Stimulated activated CD4-positive, alpha-beta T cell treated with anti-CD3 and anti-CD28 coated beads, Interleukin-12 subunit alpha, Interleukin-12 subunit beta, amount 100 ng/mL, for 24 hours (primary cell): ENCODE results near the gene ITPR3.

Source experiments
- DNase-seq, 2 experiments: peaks; one replicate each; pipeline ENCODE4 v3.0.0-alpha.2; 2020; ENCODE audit warnings: low read depth in 2 of 2

ITPR3 gene

DNA sequence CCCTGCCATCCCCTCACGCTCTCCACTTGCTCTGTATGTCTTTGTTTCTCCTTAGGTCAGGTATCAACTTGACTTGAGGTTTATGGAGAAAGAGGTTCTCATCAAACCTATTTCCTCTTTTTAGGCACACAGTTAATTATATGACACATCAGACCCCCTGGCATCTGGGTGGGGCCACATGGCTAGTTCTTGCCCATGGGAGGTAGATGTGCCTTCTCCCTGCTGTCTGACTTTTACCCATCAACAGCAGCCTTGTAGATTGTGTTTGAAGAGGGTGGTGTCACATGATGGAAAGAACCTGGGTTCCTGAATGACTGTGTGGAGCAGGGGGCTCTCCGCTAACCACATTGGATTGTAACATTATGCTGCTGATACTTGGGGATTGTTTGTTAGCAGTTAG, 97.6 kb downstream of the ITPR3 start:
- no peak for DNase-seq

DNA sequence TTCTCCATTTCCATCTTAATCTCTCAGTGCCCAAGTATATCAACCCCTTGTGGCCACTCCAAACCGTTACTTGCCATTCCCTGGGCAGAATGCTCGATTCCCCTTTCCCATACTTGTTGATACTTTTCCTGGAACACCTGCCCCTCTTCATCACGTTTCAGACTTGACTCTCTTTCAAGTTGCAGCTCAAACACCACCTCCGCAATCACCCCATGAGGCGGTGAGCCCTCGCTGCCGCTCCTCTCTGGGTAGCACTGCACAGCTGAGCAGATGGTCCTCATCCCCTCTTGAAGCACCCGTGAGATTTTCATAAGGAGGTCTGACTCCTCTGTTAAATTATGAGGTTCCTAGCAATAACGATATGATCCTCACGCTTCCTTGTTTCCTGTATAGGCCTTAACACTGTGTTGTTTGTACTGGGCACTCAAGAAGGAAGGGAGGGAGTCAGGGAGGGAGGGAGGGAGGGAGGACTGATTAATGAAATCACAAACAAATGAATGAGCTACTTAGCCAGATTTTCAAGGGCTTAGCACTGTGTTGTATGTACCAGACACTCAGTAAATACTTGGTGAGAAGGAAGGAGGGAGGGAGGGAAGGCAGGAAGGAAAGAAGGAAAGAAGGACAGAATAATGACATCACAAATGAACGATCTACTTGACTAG, 98.3 kb downstream of the ITPR3 start:
- DNase-seq, result no peak

DNA sequence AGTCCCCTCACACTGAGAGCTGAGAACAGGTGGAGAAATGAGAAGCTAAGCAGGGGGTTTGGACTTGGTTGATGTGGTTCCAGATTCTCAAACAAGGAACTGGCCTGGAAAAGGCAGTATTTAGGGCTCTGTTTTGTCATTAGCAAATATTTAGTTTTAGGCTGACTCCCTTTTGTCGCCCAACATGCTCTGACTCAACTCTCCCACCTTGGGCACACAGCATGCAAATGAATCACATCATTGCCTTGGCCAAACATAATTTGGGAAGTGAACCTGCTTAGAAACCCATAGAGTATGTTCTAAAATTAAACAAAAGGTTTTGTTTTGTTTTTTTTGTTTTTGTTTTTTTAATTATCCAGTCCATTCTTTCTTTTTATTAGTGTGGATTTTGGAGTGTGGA, 99.9 kb downstream of the ITPR3 start:
- DNase-seq, result no peak

DNA sequence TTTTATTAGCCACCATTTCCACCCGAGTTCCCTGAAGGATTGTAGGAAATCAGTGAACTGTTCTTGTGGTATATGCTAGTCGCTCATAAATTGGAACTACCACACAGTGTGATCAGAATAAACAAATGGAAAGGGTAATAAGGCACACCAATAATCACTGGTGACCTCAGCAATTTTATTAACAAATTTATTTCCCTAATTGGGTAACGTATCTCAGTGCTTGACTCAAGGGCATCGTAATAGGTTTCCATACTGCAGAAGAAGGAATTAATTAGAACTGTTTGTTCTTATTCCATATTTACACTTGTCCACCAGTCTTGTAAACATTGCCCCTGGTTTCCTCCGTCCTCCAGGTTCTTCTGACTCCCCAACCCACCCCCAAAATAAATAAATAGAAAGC, 100.4 kb downstream of the ITPR3 start:
- DNase-seq, result no peak

DNA sequence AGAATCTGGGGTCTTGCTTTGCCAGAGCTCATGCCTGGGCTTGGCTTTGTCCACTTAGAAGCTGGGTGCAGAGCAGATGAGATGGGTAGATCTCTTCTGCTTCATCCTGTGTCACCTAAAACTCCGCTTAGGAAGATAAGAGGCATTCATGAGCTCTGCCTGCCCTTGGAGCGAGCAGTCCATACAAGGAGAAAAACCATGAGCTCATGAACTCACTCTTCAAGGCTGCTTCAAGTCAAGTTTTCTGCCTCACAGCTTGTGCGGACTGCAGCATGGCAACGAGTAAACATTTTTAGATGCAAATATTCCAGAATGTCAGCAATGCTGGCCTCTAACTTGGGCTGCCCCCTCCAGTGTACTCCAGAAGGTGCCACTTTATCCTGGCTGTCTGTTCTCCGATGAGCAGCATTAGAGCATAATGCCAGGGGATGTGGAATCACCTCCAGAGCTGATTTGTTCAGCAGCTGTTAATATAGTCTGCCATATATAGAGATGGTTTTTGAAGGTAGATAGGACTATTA, 101.0 kb downstream of the ITPR3 start:
- no peak for DNase-seq

DNA sequence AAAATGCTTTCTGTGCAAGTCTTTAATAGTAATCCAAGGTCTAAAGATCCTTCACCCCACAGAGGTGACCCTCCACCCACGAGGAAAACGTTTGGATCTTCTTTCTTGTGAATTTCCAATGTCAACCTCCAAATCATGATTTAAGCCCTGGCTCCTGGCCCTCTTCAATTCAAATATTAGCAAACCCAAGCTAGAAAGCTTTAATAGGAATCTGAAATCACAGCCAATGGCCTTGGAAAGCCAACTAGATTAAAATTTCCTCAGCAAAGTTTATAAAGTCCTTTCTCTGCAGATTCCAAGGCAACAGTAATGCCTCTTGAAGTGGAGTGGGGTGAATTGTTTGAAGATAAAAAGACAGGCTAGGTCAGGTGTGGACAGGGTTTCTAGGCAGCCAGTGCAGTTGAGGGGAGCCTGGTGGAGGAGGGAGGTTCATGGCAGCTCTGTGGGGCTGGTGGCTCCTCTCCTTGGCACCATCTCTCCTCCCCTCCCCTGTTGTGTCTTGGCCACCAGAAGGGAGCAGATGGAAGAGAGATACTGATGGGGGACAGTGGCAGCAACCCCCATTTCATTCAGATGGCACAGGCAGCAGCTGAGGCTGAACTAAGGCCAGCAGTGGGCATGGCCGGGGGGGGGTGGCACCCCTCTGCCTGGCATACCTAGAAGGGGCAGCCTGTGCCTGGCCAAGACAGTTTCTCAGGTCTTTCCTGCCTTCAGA, 102.4 kb downstream of the ITPR3 start:
- DNase-seq, result no peak

GRCh38 chr6:33724102-33725023, 103.2 kb downstream of the ITPR3 start:
- no peak for DNase-seq

- no peak for DNase-seq
Observed at GRCh38 chr6:33725222-33725621, 104.1 kb downstream of the ITPR3 start.

GRCh38 chr6:33725891-33726673, 105.0 kb downstream of the ITPR3 start:
- no peak for DNase-seq

DNA sequence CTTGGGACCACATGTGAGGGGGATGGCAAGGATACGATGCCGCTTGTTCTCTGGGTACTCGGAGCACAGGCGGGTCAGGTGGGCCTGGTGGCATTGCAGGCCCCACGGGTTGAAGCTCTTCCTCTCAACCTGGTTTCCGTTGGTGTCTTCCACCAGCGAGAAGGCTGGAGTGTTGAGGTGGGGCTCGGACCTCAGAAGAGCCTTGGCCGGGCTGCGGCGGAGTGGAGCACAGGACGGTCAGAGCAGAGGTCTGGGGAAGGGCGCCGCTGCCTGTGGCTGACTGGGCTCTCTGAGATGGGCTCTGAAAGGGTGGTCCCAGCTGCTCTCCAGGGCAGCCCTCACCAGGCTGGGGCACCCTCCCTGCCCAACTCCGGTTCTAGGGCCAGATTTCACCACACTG, 105.6 kb downstream of the ITPR3 start:
- DNase-seq, result no peak

DNA sequence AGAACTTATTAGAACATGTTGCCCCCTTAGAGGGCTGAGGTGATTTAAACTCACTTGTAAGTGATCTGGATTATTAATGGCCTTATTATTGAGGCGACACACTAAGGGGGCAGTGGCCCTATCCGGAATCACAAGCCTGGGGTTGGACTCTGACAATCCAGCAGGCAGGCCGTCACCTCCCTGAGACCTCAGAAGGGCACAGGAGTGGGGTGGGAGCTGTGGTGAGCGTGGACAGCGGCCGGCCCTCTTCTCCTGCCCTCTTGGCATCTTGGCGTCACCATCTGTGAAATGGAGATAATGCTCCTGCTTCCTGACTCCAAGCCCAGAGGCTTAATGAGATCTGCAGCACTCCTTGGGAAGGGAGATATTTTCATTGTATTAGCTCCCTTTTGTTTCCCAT, 106.0 kb downstream of the ITPR3 start:
- no peak for DNase-seq

DNA sequence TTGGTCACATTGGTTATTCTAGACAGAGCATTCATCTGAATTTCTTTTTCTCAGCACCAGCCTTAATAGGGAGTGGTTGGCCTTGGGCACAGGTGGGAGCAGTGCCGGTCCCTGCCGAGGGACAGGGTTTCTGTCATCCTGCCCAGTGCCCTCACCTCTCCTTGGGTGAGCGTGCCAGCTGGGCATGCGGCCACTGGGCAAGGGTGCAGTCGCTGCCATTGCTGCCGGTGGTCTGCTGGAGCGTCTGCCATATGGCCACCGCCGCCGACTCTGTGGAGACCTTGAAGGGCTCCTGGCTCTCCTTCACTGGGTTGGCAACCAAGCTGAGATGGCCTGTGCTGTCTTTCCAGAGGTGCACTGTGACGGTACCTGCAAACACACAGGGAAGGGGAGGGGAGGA, 106.8 kb downstream of the ITPR3 start:
- DNase-seq, result no peak

DNA sequence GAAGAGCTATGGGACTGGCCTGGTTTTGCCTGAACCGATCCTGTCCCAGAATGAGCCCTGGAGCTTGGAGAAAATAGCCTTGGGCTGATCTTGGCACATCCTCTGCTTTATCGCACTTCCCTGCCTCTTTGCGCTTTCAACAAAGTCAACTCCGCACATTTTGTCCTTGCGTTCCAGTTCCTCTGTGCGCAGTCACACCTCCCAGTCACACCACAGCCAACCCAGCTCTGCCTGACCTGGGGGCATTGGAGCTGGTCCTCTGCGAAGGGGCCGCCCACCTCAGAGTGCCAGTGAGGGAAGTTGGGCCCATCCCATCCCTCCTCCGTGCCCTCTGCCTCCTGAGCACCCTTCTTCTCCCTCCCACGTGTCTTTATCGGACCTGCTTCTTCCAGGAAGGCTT, 107.3 kb downstream of the ITPR3 start:
- no peak for DNase-seq

- no peak for DNase-seq
Observed at GRCh38 chr6:33729059-33729458, 107.9 kb downstream of the ITPR3 start.

DNA sequence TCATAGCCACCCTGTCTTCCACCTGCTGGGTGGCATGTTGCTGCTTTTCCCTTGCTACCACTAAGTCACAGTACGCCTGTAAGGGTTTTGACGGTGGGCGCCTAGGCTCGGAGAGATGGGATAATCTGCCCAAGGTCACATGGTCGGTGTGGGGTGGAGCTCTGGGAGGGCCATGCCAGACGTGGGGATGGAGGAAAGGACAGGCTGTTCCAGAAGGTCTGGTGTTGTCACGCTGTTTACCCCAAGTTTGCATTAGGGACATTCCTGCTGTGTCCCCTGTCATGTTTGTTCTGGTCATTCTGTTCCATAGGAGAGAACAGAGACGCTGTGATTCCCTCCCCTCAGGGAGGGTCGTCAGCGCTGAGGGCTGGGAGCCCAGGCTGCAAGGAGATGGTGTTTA, 109.5 kb downstream of the ITPR3 start:
- DNase-seq, result no peak

GRCh38 chr6:33731035-33731434, 109.9 kb downstream of the ITPR3 start:
- no peak for DNase-seq

DNA sequence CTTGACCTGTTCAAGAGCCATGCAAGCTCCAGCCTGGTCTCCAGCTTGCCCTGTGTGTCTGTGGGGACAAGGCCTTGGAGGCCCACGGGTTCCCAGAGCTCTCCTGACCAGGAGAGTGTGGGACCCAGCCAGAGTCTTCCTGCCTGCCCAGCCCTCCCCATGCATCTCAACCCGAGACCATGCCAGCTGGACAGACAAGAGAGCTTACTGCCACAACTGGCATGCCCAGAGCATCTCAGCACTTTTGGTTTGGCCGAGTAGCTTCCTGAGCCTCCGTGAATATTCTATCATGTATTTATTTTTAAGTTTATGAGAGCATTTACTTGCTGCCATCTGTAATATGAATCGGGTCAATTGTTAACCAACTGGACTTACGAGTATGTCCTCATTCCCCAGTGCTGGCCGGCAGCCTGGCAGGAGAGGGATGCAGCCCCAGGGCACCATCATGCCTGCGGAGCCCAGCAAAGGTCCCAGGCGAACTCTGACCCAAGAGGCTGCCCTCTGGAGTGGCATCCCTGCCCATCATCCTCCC, 110.7 kb downstream of the ITPR3 start:
- DNase-seq, result no peak

GRCh38 chr6:33732385-33732784, 111.3 kb downstream of the ITPR3 start:
- no peak for DNase-seq

DNA sequence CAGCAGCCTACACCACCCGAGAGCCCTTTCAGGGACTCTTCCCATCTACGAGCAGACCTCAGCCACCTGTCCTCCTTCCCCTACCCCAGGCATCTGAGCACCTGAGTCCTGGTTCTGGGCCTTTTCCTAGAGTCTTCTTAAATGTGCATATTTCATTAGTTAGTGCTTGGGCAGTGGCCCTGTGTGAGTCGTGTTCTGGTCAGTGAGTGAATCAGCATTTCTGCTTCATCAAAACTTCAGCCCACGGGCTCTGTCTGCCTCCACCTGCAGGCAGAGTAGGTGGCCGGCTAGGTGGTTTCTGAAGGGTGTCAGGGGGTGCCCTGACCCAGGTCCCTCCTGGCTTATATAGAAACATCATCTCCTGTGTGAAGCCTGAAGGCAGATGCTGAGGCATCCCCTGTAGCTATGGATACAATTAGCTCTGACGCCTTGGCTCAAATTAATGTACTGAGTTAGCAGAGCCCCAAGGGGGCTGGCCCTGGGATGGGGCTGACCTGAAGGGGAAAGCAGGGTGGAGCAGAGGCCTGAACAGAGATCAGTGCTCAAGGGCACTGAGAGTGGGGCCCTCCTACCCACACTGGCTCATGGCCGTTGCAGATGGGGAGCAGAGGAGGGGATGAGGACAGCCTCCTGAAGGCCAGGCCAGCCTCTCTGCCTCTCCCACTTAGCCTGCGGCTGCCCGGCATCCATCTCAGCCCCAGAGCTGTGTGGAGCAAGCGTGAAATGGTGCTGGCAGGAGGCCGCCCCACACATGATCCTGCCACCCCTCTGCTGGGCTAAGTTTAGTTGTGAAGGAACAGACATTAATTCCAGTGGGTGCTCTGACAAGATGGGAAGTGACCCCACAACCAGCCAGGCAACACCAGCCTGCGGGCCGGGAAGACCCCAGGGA, 111.9 kb downstream of the ITPR3 start:
- DNase-seq, result no peak

- no peak for DNase-seq
Observed at GRCh38 chr6:33733709-33734007, 112.5 kb downstream of the ITPR3 start.

DNA sequence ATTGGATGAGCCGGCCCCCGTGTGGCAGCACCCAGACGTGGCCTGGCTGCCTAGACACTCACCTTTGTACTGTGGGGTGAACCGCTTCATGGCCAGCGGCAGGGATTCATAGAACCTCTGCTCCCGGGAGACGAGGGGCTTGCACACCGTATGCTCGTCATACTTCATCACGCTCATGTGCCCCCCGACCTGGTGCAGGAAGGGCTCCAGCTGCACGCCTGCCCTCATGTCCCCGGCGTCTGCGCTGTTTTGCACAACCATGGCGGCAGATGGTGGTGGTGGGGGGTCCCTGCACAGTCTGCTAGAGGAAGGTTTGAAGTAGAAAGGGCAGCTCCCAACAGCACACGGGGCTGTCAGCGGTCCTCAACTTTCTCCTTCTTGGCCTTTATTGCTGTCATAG, 114.1 kb downstream of the ITPR3 start:
- no peak for DNase-seq
